Pancreas (tissue), 10 donors: ENCODE results near the gene PRPF19. TPM values are rescaled to one million over a fixed set of nuclear protein-coding genes. Genes with fewer than 3 reads are reported as not detected.
A peak's percentile ranks its signal among the peaks of the same experiment; 100 is the strongest.

ENCODE experiments used
- ATAC-seq, 4 donors: fragments of 200-7000 bp; cut with Tn5 transposase; one replicate each; pipeline versions ENCODE4 v1.8.0 to v1.9.1; 2020; ENCODE audit warnings: mild to moderate bottlenecking in 4 of 4, moderate library complexity in 4 of 4
- DNase-seq, 6 donors: peaks; one replicate each; pipeline ENCODE4 v3.0.0-alpha.2; 2020
- FAIRE-seq: peaks from 2 replicates; lab custom pipeline; 2012; peaks lifted over from hg19 to GRCh38; lab: Jason Lieb, UNC
- H3K27ac ChIP-seq, 4 donors: fragments of 200-600 bp; sonication (generic); 1 replicate in 3 of 4; 2 replicates in 1 of 4; pipeline versions ENCODE4 v1.5.0 to v1.8.0; 2020
- H3K27me3 ChIP-seq, 4 donors: fragments of 200-600 bp; one replicate each; pipeline ENCODE4 v1.8.0; 2021
- H3K36me3 ChIP-seq, 3 donors: fragments of 200-600 bp; sonication (generic) in 1 of 3; one replicate each; pipeline versions ENCODE4 v1.5.0 to v1.8.0; 2020 to 2021
- H3K4me1 ChIP-seq, 3 donors: fragments of 200-600 bp; one replicate each; pipeline ENCODE4 v1.8.0; 2021
- H3K4me3 ChIP-seq, 4 donors: fragments of 200-600 bp; sonication (generic) in 2 of 4; one replicate each; pipeline versions ENCODE4 v1.5.0 to v1.8.0; 2020 to 2021
- H3K9me3 ChIP-seq, 4 donors: fragments of 200-600 bp; one replicate each; pipeline ENCODE4 v1.8.0; 2021
- WGBS, 2 donors: extraction: QIAGEN DNeasy Blood & Tissue Kit; methylation state at CpG; one replicate each; pipeline ENCODE4 v1.1.7; 2013; 5-methylcytosine and 5-hydroxymethylcytosine counted together
- intact Hi-C, 3 donors: fragments of 100-400 bp; cut with DNase I; formaldehyde crosslinking; loops; one replicate each; pipeline versions ENCODE4 v1.11.1 to v1.14.2; 2022
- polyA plus RNA-seq, 2 donors: library from polyadenylated mRNA; stranded (reverse); fragments of 200-250 nt; gene quantifications; one replicate each; pipeline ENCODE4 v1.2.3, GENCODE V29; 2013
- total RNA-seq, 6 donors: library from RNA; stranded (reverse); fragmentation: NEBNext Ultra II Directional in 4 of 6; extraction: Animal tissue kit (Norgen Biotek cat#: 25700) in 4 of 6; gene quantifications; one replicate each; pipeline versions ENCODE4 v1.2.1 to v1.2.4, GENCODE V29; 2021 to 2023
- TF ChIP-seq, protein P1 (sequence below), 4 donors: fragments of 200-600 bp; sonication (generic) in 3 of 4; IDR thresholded peaks; one replicate each; pipeline versions ENCODE4 v1.5.0 to v1.8.0; 2021; ENCODE audit warnings: antibody characterized with exemption in 4 of 4
- donor health status: healthy with polysubstance abuse.
- donor health status: DM: no; HTN: no; CAD: no; lungs with moderate emphysema.
- donor health status: DM: no; HTN: no; CAD: no.
- donor health status: control.
- donor health status: control.
- donor health status: Bipolar disorder and iron deficiency.
- donor health status: DM: yes; HTN: yes; CAD: no.
- donor health status: DM: no; HTN: no; CAD: no.
- donor health status: DM: no; HTN: no; CAD: no.
- donor health status: DM: yes; HTN: yes; CAD: no.

Gene PRPF19
- total and polyA plus RNA-seq, 8 donors = 33.9 to 50.1 (median 45.5) TPM

GRCh38 chr11:60852982-60853950, 53.1 kb downstream of the PRPF19 start:
- intact Hi-C loops = no loop called here
- TF ChIP-seq, protein P1, sequence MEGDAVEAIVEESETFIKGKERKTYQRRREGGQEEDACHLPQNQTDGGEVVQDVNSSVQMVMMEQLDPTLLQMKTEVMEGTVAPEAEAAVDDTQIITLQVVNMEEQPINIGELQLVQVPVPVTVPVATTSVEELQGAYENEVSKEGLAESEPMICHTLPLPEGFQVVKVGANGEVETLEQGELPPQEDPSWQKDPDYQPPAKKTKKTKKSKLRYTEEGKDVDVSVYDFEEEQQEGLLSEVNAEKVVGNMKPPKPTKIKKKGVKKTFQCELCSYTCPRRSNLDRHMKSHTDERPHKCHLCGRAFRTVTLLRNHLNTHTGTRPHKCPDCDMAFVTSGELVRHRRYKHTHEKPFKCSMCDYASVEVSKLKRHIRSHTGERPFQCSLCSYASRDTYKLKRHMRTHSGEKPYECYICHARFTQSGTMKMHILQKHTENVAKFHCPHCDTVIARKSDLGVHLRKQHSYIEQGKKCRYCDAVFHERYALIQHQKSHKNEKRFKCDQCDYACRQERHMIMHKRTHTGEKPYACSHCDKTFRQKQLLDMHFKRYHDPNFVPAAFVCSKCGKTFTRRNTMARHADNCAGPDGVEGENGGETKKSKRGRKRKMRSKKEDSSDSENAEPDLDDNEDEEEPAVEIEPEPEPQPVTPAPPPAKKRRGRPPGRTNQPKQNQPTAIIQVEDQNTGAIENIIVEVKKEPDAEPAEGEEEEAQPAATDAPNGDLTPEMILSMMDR (IDR thresholded peaks at IDR 0.05) = no peak
- no peaks in the 10 kb centered on the region for H3K27me3 ChIP-seq
- peaks cover 0 to 16% (median 5%) of the 10 kb centered on the region in 3 donors for H3K36me3 ChIP-seq
- FAIRE-seq = no peak
- no peaks in the 10 kb centered on the region for H3K9me3 ChIP-seq
- WGBS, 2 donors = 79 to 82% methylated on average over 67 to 68 of the region's 68 CpGs
- no peaks in the 10 kb centered on the region for H3K4me1 ChIP-seq
- peak overlapping the region in 1 of 4 donors; percentile 44 for H3K27ac ChIP-seq
- ATAC-seq = no peak
- peak overlapping the region in 2 of 4 donors; percentile 39 to 44 for H3K4me3 ChIP-seq
- DNase-seq = peak in 2 of 6 donors; percentile 43 to 68

DNA sequence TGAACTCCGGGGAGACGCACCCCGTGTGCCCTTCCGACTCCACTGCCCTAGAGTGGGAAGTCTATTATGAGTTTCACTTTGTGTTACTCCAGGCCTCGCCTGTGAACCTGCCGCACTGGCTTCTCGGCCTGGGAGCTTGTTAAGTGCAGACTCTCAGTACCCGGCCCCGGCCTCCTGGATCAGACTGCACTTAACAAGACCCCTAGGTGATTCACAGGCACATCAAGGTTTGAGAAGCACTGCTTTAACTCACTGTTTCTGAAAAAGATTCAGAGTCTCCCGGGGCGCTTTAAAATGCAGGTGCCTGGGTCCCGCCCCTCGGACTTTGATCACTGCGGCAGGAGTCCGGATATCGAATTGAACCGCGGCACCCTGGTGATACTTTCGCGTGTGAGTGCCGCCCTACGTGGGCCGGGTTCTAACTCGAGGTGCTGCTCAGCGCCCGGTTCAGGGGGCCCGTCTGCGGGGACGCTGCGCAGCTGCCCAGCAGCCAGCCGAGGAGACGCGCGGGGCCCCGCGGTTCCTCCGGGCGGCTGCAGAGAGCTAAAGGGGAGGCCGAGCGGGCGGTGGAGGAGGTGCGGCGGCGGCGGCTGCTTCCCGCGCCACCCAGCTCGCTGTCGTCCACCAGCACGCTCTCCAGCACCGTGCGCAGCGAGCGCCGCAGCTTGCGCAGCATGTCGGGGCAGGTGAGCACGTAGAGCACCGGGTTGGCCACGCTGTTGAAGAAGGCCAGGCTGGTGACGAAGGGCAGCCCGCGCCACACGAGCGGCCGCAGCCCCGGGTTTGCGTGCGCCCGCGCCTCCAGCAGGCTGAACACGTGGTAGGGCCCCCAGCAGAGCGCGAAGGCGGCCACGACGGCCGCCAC, 54.0 kb downstream of the PRPF19 start:
- Histone ChIP-seq H3K4me1 (no peaks in the 10 kb centered on the region), H3K27ac (peak overlapping the region in 3 of 4 donors; percentile 44 to 57 (median 53)), H3K4me3 (peak overlapping the region; percentile 3 to 44 (median 22)), H3K9me3 (no peaks in the 10 kb centered on the region), H3K36me3 (peaks cover 0 to 16% (median 5%) of the 10 kb centered on the region in 3 donors), H3K27me3 (no peaks in the 10 kb centered on the region)
- TF ChIP-seq, protein P1 (IDR thresholded peaks at IDR 0.05) = no peak
- ATAC-seq (peak; percentile 77 to 94 (median 82)), FAIRE-seq (no peak), DNase-seq (peak; percentile 39 to 81 (median 65))
- intact Hi-C loops = no loop called here
- WGBS, 2 donors = 23 to 25% methylated on average over 78 of the region's 78 CpGs

DNA sequence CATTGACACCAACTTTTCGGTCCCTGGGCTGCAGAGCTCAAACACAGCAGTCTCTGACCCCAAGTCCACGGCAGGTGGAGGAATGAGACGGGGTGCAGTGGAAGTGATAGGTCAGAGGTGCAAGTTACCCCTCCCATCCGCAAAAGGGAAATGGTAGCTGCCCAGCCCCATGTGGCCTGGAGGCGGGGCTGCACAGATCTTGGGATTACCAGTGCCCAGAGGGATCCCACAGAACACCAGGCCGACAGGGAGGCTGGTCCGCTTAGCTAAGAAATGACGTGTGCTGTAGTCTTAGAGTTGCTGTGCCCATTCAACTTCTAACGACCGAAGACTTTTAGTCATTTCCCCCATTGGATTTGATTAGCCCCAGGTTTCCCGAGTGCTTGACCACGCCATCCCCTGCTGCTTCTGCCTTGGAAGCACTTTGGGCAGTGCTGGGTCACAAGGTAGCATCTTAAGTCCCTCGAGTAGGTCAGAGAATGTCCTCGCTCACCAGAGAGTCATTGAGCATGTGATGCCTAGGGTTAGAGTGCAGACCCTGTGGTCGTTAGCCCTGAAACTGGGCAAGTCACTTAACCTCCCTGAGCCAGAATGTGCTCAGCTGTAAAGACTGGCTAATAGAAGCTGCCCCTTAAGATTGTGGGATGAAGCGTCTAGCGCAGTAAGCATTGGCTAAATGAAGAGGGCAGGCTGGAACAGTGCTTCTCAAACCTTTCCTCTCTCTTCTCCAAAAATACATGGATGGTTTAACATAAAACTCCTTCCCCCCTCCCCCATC, 54.9 kb downstream of the PRPF19 start:
- intact Hi-C loops = no loop called here
- Histone ChIP-seq H3K36me3 (peaks cover 0 to 16% (median 5%) of the 10 kb centered on the region in 3 donors), H3K4me1 (no peaks in the 10 kb centered on the region), H3K4me3 (peak overlapping the region in 2 of 4 donors; percentile 39 to 44), H3K27ac (peak overlapping the region in 1 of 4 donors; percentile 57), H3K9me3 (no peaks in the 10 kb centered on the region), H3K27me3 (no peaks in the 10 kb centered on the region)
- WGBS, 2 donors = 92% methylated on average over 17 of the region's 17 CpGs
- FAIRE-seq (no peak), ATAC-seq (no peak), DNase-seq (peak in 1 of 6 donors; percentile 17)
- TF ChIP-seq, protein P1 (IDR thresholded peaks at IDR 0.05) = no peak

DNA sequence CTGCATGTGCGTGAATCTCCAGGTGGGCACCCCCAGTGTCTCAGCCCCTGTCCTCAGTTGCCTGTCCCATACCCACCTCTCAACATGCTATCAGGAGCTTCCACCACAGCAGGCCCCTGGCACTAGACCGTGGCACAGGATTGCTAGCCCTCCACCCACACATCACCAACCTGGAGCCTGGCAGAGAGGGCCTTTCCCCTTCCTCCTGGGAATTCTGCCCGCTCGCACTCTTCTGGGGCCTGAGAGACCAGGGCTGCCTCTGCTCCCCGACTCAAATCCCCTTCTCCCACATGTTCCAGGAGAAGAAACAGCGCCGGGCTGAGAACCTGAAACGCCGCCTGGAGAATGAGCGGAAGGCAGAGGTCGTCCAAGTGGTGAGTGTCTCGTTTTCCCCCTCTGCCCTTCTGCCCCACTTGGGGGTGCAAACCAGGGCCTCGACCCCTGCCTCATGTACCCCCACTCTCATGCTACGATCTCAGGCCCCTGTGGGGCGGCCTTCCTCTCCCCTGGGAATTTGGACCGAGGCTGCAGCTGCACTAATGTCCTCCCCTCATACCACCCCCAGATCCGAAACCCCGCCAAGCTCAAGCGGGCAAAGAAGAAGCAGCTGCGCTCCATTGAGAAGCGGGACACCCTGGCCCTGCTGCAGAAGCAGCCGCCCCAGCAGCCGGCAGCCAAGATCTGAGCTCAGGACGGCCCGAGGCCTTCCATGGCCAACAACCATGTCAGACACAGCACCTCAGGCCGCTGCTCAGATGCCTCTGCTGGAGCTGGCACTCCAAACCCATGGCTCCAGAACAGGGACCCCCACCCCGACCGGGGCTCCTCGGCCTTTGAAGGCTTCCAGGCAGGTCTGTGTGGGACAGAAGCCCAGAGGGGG, 56.5 kb downstream of the PRPF19 start:
- Histone ChIP-seq H3K4me1 (peaks cover 0 to 6% (median 0%) of the 10 kb centered on the region in 3 donors), H3K4me3 (no peak overlapping the region), H3K27me3 (no peaks in the 10 kb centered on the region), H3K27ac (no peak overlapping the region), H3K9me3 (no peaks in the 10 kb centered on the region), H3K36me3 (peaks cover 0 to 16% (median 5%) of the 10 kb centered on the region in 3 donors)
- FAIRE-seq = no peak
- no peak for DNase-seq
- ATAC-seq = no peak
- intact Hi-C loops = loop anchor here in 1 of 3 donors (10.0 kb wide), 1 partner anchor 45 kb away; no protein-coding TSS in a partner anchor
- TF ChIP-seq, protein P1 (IDR thresholded peaks at IDR 0.05) = no peak
- WGBS, 2 donors = 90 to 91% methylated on average over 29 of the region's 29 CpGs
